ENCODE results near the gene GINS1. TPM values are rescaled to one million over a fixed set of nuclear protein-coding genes. Genes with fewer than 3 reads are reported as not detected.

The GINS1 gene
- total and polyA plus RNA-seq, 2 of the 8 experiments (the other 6 are each of a cell fraction or from before 2014, with no cell fraction given) = 44.7 to 68.4 TPM

- TF ChIP-seq TAF7 (optimal IDR thresholded peaks at IDR 0.05; ENCODE audit: borderline replicate concordance, low read depth, low read length) (no peak), POLR2A (IDR thresholded peaks at IDR 0.05; ENCODE audit: control extremely low read depth in 1 of 2, low read depth in 2 of 2, low read length in 2 of 2) (no peak), NRF1 (IDR thresholded peaks at IDR 0.05; ENCODE audit: low read depth, low read length) (no peak)
Observed at GRCh38 chr20:25461786-25462545, 54.5 kb downstream of the GINS1 start (continued).

Measured in H1 (cell line).